HFFc6 (cell line): ENCODE data around the gene KDM3B. TPM values are rescaled to one million over a fixed set of nuclear protein-coding genes. Genes with fewer than 3 reads are reported as not detected.
"Not testable (repeated sequence)": the region's sequence is repeated elsewhere in the genome, so short reads cannot be mapped to it uniquely, and the experiment has no call there.

Experiments used
- DNase-seq: peaks from one replicate; pipeline ENCODE4 v3.0.0-alpha.2; 2018
- H3K27ac Mint-ChIP-seq: 2 replicates; pipeline ENCODE4 v1.8.0; 2020; ENCODE audit warnings: mild to moderate bottlenecking, mixed read lengths
- H3K27me3 Mint-ChIP-seq: 2 replicates; pipeline ENCODE4 v1.8.0; 2021; ENCODE audit warnings: mild to moderate bottlenecking, moderate library complexity, mixed read lengths; ENCODE audit not compliant: insufficient read depth
- H3K36me3 Mint-ChIP-seq: 2 replicates; pipeline ENCODE4 v1.8.0; 2021; ENCODE audit warnings: low read depth, mixed read lengths
- H3K4me1 Mint-ChIP-seq: 2 replicates; pipeline ENCODE4 v1.8.0; 2020; ENCODE audit warnings: low read depth, mixed read lengths
- H3K4me3 Mint-ChIP-seq: 2 replicates; pipeline ENCODE4 v1.8.0; 2020; ENCODE audit warnings: mild to moderate bottlenecking, moderate library complexity, mixed read lengths
- H3K9me3 Mint-ChIP-seq: 2 replicates; pipeline ENCODE4 v1.8.0; 2020; ENCODE audit warnings: mild to moderate bottlenecking, mixed read lengths
- CTCF ChIP-seq: fragments of 200-600 bp; sonication (generic); IDR thresholded peaks from 2 replicates; pipeline ENCODE4 v1.5.0; 2021; ENCODE audit warnings: antibody characterized with exemption, mild to moderate bottlenecking
- total RNA-seq, 6 experiments: library from RNA; stranded (reverse); fragmentation: NEBNext Ultra II Directional; extraction: Animal tissue kit (Norgen Biotek cat#: 25700); gene quantifications; 2 replicates in 1 of 6; 3 replicates in 5 of 6; pipeline ENCODE4 v1.2.3, GENCODE V29; 2021

The KDM3B gene
- total RNA-seq, 6 experiments from 2014 or later = 29.0 to 37.8 (median 33.3) TPM

GRCh38 chr5:138471052-138471361 is 118.5 kb downstream of the KDM3B start:
- peaks cover 31% of the 10 kb centered on the region for H3K4me1 Mint-ChIP-seq
- peaks cover 56% of the 10 kb centered on the region for H3K9me3 Mint-ChIP-seq
- no peak for DNase-seq
- peaks cover 71% of the 10 kb centered on the region for H3K27me3 Mint-ChIP-seq
- peak overlapping the region; percentile 89 for H3K4me3 Mint-ChIP-seq
- no peak for TF ChIP-seq CTCF
- peaks cover 26% of the 10 kb centered on the region for H3K36me3 Mint-ChIP-seq
- H3K27ac Mint-ChIP-seq = peak overlapping the region; percentile 74

GRCh38 chr5:138472353-138472752 is 119.9 kb downstream of the KDM3B start:
- peak; percentile 8 for DNase-seq
- Mint-ChIP-seq H3K4me1 (peaks cover 21% of the 10 kb centered on the region), H3K27me3 (peaks cover 57% of the 10 kb centered on the region), H3K27ac (peak overlapping the region; percentile 45; the same call in 1 of the 2 replicates), H3K9me3 (peaks cover 45% of the 10 kb centered on the region), H3K4me3 (peak overlapping the region; percentile 49; the same call in 1 of the 2 replicates), H3K36me3 (peaks cover 16% of the 10 kb centered on the region)
- no peak for TF ChIP-seq CTCF

- H3K36me3 Mint-ChIP-seq, H3K4me3 Mint-ChIP-seq, H3K27ac Mint-ChIP-seq: not testable (repeated sequence)
- peak; percentile 6 for DNase-seq
- Mint-ChIP-seq H3K9me3 (peaks cover 37% of the 10 kb centered on the region), H3K4me1 (peaks cover 13% of the 10 kb centered on the region), H3K27me3 (peaks cover 51% of the 10 kb centered on the region)
Observed at GRCh38 chr5:138473151-138473550, 120.7 kb downstream of the KDM3B start.

GRCh38 chr5:138476918-138477317 is 124.4 kb downstream of the KDM3B start:
- no peaks in the 10 kb centered on the region for H3K36me3 Mint-ChIP-seq
- H3K27ac Mint-ChIP-seq = no peak overlapping the region
- no peak overlapping the region for H3K4me3 Mint-ChIP-seq
- no peak for DNase-seq
- no peaks in the 10 kb centered on the region for H3K4me1 Mint-ChIP-seq
- no peak for TF ChIP-seq CTCF
- peaks cover 4% of the 10 kb centered on the region; the same call in 1 of the 2 replicates for H3K9me3 Mint-ChIP-seq
- H3K27me3 Mint-ChIP-seq = peaks cover 20% of the 10 kb centered on the region

- Mint-ChIP-seq H3K4me1 (peaks cover 16% of the 10 kb centered on the region), H3K27me3 (peaks cover 8% of the 10 kb centered on the region), H3K27ac (no peak overlapping the region), H3K36me3 (no peaks in the 10 kb centered on the region), H3K4me3 (no peak overlapping the region), H3K9me3 (no peaks in the 10 kb centered on the region)
- no peak for DNase-seq
- no peak for TF ChIP-seq CTCF
Observed at GRCh38 chr5:138482638-138483037, 130.2 kb downstream of the KDM3B start.

Other genes starting within 250 kb of the KDM3B start
- gene NME5, start 213.3 kb upstream of the KDM3B start, total RNA-seq = under 1 TPM; 0.21 to 0.84 (median 0.42) TPM
- gene BRD8, start 174.1 kb upstream of the KDM3B start, total RNA-seq = 10 to 100 TPM; 42.8 to 50.2 (median 45.2) TPM
- gene KIF20A, start 173.6 kb upstream of the KDM3B start, total RNA-seq = 10 to 100 TPM; 32.8 to 83.9 (median 79.4) TPM
- gene CDC23, start 139.4 kb upstream of the KDM3B start, total RNA-seq = 10 to 100 TPM; 21.6 to 29.3 (median 28.6) TPM
- not detected for gene GFRA3, start 78.1 kb upstream of the KDM3B start, total RNA-seq
- gene CDC25C, start 20.9 kb upstream of the KDM3B start, total RNA-seq = 10 to 100 TPM in 1 of 6 experiments, 1 to 10 TPM in 5; 4.1 to 10.5 (median 8.7) TPM
- gene FAM53C, start 14.4 kb upstream of the KDM3B start, total RNA-seq = 10 to 100 TPM; 28.7 to 34.4 (median 29.7) TPM
- 10 to 100 TPM; 27.8 to 36.6 (median 33.2) TPM for gene REEP2, start 86.4 kb downstream of the KDM3B start, total RNA-seq
- gene EGR1, start 112.8 kb downstream of the KDM3B start, total RNA-seq = 100 to 1,000 TPM in 5 of 6 experiments, 10 to 100 TPM in 1; 58.3 to 156 (median 135) TPM
- gene ETF1, start 190.6 kb downstream of the KDM3B start, total RNA-seq = 100 to 1,000 TPM; 133 to 153 (median 148) TPM
- 100 to 1,000 TPM; 193 to 236 (median 210) TPM for gene HSPA9, start 222.7 kb downstream of the KDM3B start, total RNA-seq